PC-3 (cell line): ENCODE results near the gene GCAT. TPM values are rescaled to one million over a fixed set of nuclear protein-coding genes. Genes with fewer than 3 reads are reported as not detected.

Experiments used
- ATAC-seq: fragments of 200-7000 bp; cut with Tn5 transposase; 2 replicates; pipeline ENCODE4 v1.9.1; 2020; ENCODE audit warnings: mild to moderate bottlenecking, moderate library complexity
- BruUV-seq: library from RNA; stranded (reverse); fragments of 400-500 nt; replicated peaks from 2 replicates; lab custom pipeline; 2021; lab: Mats Ljungman, UMichigan
- CTCF ChIA-PET: fragments of 300-600 bp; sonication (Branson Sonifier 250); formaldehyde crosslinking; loops from one replicate; lab custom pipeline; 2022; ENCODE audit warnings: antibody characterized with exemption; lab: Charles Lee
- POLR2A ChIA-PET: fragments of 300-600 bp; sonication (Branson Sonifier 250); formaldehyde crosslinking; loops from one replicate; lab custom pipeline; 2022; ENCODE audit warnings: antibody characterized with exemption; ENCODE audit not compliant: unreplicated experiment; lab: Charles Lee
- DNase-seq: peaks from one replicate; pipeline ENCODE4 v3.0.0-alpha.2; 2015
- H2AFZ ChIP-seq: fragments of 300-600 bp; sonication (generic); 2 replicates; pipeline ENCODE4 v1.6.0; 2016; ENCODE audit warnings: antibody characterized with exemption, low read length
- H3F3A ChIP-seq: fragments of 300-600 bp; sonication (generic); one replicate; pipeline ENCODE4 v1.6.0; 2017; ENCODE audit warnings: antibody characterized with exemption, low read length, control low read depth, mild to moderate bottlenecking; ENCODE audit not compliant: unreplicated experiment
- H3K27ac ChIP-seq: fragments of 300-600 bp; sonication (generic); 2 replicates; pipeline ENCODE4 v1.5.1; 2016; ENCODE audit warnings: mild to moderate bottlenecking, low read length
- H3K27me3 ChIP-seq: fragments of 300-600 bp; sonication (generic); 2 replicates; pipeline ENCODE4 v1.6.1; 2016; ENCODE audit warnings: low read length, mixed read lengths
- H3K36me3 ChIP-seq: fragments of 300-600 bp; sonication (generic); 2 replicates; pipeline ENCODE4 v1.6.1; 2016; ENCODE audit warnings: low read depth, mixed run types, low read length, mixed read lengths
- H3K4me1 ChIP-seq: fragments of 300-600 bp; sonication (generic); 2 replicates; pipeline ENCODE4 v1.5.1; 2016; ENCODE audit warnings: low read length; ENCODE audit not compliant: insufficient read depth
- H3K4me2 ChIP-seq: fragments of 300-600 bp; sonication (generic); 2 replicates; pipeline ENCODE4 v1.6.0; 2016; ENCODE audit warnings: low read length
- H3K4me3 ChIP-seq: fragments of 300-600 bp; sonication (generic); 2 replicates; pipeline ENCODE4 v1.5.1; 2016; ENCODE audit warnings: mild to moderate bottlenecking, low read length, mixed read lengths
- H3K79me2 ChIP-seq: fragments of 300-600 bp; sonication (generic); 2 replicates; pipeline ENCODE4 v1.6.1; 2017; ENCODE audit warnings: low read length, mixed read lengths
- H3K9ac ChIP-seq: fragments of 300-600 bp; sonication (generic); 2 replicates; pipeline ENCODE4 v1.6.0; 2016; ENCODE audit warnings: mild to moderate bottlenecking, low read length
- H3K9me2 ChIP-seq: fragments of 300-600 bp; sonication (generic); replicated peaks from 2 replicates; pipeline ENCODE4 v1.6.1; 2016; ENCODE audit warnings: mixed run types, low read length, mixed read lengths
- H3K9me3 ChIP-seq: fragments of 300-600 bp; sonication (generic); 2 replicates; pipeline ENCODE4 v1.6.1; 2016; ENCODE audit warnings: low read length, mixed read lengths
- H4K20me1 ChIP-seq: fragments of 300-600 bp; sonication (generic); 2 replicates; pipeline ENCODE4 v1.6.1; 2016; ENCODE audit warnings: low read length, mixed read lengths
- EZH2 ChIP-seq: fragments of 300-600 bp; sonication (generic); IDR thresholded peaks from one replicate; pipeline ENCODE4 v1.6.1; 2017; ENCODE audit warnings: antibody characterized with exemption, mild to moderate bottlenecking, low read length; ENCODE audit not compliant: unreplicated experiment
- EZH2phosphoT487 ChIP-seq: fragments of 300-600 bp; sonication (generic); IDR thresholded peaks from 2 replicates; pipeline ENCODE4 v1.6.1; 2018; ENCODE audit warnings: mild to moderate bottlenecking, antibody characterized with exemption, low read length, borderline replicate concordance
- intact Hi-C: fragments of 100-400 bp; cut with micrococcal nuclease; formaldehyde crosslinking; loops from 2 replicates; pipeline ENCODE4 v1.9.0; 2023
- total RNA-seq: library from RNA; depleted of rRNA; stranded (reverse); fragments of >200 nt; gene quantifications from 2 replicates; pipeline ENCODE4 v1.2.3, GENCODE V29; 2014
- TF ChIP-seq, protein P1 (sequence below): fragments of 300-600 bp; sonication (generic); conservative IDR thresholded peaks from 2 replicates; pipeline ENCODE4 v1.5.1; 2017; ENCODE audit warnings: antibody characterized with exemption, low read depth, mild to moderate bottlenecking, low read length

Gene GCAT
- total RNA-seq, 1 experiment from 2014 or later: 26.0 TPM

DNA sequence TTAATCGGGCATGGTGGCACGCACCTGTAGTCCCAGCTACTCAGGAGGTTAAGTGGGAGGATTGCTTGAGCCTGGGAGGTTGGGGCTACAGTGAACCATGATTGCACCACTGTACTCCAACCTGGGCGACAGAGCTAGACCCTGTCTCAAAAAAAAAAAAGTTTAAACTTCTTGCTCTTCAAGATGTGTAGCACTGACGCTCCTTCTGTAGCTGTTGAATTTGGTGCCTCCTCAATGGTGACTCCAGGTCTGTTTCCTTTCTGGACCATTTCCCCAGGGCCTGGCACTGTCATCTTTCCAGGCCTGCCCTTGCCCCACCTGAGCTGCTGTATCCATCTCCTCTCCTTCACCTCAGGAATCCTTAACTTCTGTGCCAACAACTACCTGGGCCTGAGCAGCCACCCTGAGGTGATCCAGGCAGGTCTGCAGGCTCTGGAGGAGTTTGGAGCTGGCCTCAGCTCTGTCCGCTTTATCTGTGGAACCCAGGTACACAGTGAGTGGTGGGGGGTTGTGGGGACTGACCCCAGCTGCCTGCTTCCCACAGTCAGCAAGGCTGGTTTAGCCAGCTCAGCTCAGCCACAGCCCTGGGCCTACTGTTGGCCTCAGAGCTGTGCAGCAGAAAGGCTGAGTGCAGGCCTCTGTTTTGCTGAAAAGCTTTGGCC, 2.1 kb downstream of the GCAT start:
- Histone ChIP-seq H3F3A (peaks cover 18% of the 10 kb centered on the region), H3K4me2 (no peak overlapping the region), H3K27me3 (no peaks in the 10 kb centered on the region), H3K27ac (no peak overlapping the region), H2AFZ (no peak overlapping the region), H3K9me2 (no peaks in the 10 kb centered on the region), H3K79me2 (peaks cover 30% of the 10 kb centered on the region), H4K20me1 (peaks cover 21% of the 10 kb centered on the region), H3K36me3 (no peaks in the 10 kb centered on the region), H3K4me1 (peaks cover 5% of the 10 kb centered on the region), H3K4me3 (no peak overlapping the region), H3K9ac (no peak overlapping the region), H3K9me3 (no peaks in the 10 kb centered on the region)
- no peak for DNase-seq
- no TSS peak for BruUV-seq
- intact Hi-C loops: loop anchor here (10.0 kb wide), 1 partner anchor 125 kb away; the partner anchor contains the start of gene NOL12
- CTCF ChIA-PET: no interaction called here
- POLR2A ChIA-PET: interaction anchor here (0.6 to 0.9 kb wide), 2 partner anchors 34 to 144 kb away, joined by 3 read pairs; partner anchors contain the start of genes ANKRD54 and POLR2F
- TF ChIP-seq EZH2: no peak
- TF ChIP-seq EZH2phosphoT487: no peak
- TF ChIP-seq, protein P1, sequence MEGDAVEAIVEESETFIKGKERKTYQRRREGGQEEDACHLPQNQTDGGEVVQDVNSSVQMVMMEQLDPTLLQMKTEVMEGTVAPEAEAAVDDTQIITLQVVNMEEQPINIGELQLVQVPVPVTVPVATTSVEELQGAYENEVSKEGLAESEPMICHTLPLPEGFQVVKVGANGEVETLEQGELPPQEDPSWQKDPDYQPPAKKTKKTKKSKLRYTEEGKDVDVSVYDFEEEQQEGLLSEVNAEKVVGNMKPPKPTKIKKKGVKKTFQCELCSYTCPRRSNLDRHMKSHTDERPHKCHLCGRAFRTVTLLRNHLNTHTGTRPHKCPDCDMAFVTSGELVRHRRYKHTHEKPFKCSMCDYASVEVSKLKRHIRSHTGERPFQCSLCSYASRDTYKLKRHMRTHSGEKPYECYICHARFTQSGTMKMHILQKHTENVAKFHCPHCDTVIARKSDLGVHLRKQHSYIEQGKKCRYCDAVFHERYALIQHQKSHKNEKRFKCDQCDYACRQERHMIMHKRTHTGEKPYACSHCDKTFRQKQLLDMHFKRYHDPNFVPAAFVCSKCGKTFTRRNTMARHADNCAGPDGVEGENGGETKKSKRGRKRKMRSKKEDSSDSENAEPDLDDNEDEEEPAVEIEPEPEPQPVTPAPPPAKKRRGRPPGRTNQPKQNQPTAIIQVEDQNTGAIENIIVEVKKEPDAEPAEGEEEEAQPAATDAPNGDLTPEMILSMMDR: no peak
- ATAC-seq: no peak

DNA sequence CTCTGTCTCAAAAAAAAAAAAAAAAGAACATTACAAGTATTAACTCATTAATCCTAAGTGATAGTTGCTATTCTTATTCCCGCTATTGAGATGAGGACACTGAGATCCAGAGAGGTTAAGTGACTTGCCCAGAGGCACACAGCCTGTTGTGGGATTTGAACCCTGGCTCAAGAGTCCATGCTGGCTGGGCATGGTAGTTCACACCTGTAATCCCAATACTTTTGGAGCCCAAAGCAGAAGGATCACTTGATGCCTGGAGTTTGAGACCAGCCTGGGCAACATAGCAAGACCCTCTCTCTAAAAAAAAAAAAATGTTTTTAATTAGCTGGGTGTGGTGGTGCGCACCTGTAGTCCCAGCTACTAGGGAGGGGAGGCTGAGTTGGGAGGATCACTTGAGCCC, 4.1 kb downstream of the GCAT start:
- ChIA-PET POLR2A (no interaction called here), CTCF (no interaction called here)
- DNase-seq (no peak), ATAC-seq (no peak)
- Histone ChIP-seq H3K36me3 (no peaks in the 10 kb centered on the region), H3K9ac (no peak overlapping the region), H3K4me3 (no peak overlapping the region), H4K20me1 (peaks cover 4% of the 10 kb centered on the region), H3K79me2 (peaks cover 12% of the 10 kb centered on the region), H3K27ac (no peak overlapping the region), H3K9me2 (no peaks in the 10 kb centered on the region), H2AFZ (no peak overlapping the region), H3K4me1 (peaks cover 5% of the 10 kb centered on the region), H3K4me2 (no peak overlapping the region), H3K27me3 (no peaks in the 10 kb centered on the region), H3K9me3 (no peaks in the 10 kb centered on the region), H3F3A (peaks cover 6% of the 10 kb centered on the region)
- TF ChIP-seq EZH2phosphoT487 (no peak), EZH2 (no peak)
- TF ChIP-seq, protein P1: no peak
- intact Hi-C loops: no loop called here
- BruUV-seq: no TSS peak
